Activated naive CD8-positive, alpha-beta T cell (primary cell): ENCODE results near the gene SLC16A3.

Source experiments
- H3K27ac Mint-ChIP-seq: one replicate; pipeline ENCODE4 v1.8.0; 2021; ENCODE audit warnings: mixed read lengths
- H3K27me3 Mint-ChIP-seq: one replicate; pipeline ENCODE4 v1.8.0; 2021; ENCODE audit warnings: mixed read lengths
- H3K36me3 Mint-ChIP-seq: one replicate; pipeline ENCODE4 v1.8.0; 2021; ENCODE audit warnings: mixed read lengths
- H3K4me1 Mint-ChIP-seq: one replicate; pipeline ENCODE4 v1.8.0; 2021; ENCODE audit warnings: low read depth, mixed read lengths
- H3K4me3 Mint-ChIP-seq: one replicate; pipeline ENCODE4 v1.8.0; 2021; ENCODE audit warnings: mild to moderate bottlenecking, mixed read lengths
- H3K9me3 Mint-ChIP-seq: one replicate; pipeline ENCODE4 v1.8.0; 2021; ENCODE audit warnings: low read depth, mixed read lengths

SLC16A3 gene

DNA sequence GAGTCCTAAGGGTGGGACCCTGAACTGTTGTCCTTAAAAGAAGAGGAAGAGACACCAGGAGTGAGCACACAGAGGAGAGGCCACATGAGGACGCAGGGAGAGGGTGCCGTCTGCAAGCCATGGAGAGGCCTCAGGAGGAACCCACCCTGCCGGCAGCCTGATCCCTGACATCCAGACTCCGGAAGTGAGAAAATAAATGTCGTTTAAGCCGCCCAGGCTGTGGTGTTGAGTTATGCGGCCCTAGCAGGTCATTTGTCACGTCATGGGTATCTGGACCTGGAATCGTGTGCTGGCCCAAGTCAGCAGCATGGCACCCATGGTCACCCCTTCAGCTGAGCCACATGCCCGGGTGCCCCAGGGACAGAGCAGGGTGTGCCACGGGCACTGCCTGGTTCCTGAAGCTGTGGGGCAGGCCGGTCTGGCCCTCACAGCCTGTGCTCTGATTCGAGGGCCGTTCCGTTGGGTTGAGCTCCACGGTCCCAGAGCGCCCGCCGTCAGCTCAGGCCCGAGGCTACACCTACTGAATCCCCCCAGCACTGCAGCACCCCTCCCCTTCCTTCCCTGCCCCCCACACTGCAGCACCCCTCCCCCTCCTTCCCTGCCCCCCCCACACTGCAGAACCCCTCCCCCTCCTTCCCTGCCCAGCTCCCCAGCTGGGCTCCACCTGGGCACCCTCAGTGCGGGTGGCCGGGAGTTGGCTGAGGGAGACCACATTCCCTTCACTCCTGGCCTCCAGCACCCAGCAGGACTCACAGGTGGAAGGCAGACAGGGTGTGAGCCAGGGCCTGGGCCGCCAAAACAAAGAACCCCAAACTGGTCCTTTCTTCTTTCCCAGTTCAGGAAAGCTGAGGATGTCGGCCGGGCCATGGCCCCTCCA is 13.5 kb upstream of the SLC16A3 start:
- Mint-ChIP-seq H3K27me3 (no peaks in the 10 kb centered on the region), H3K27ac (no peak overlapping the region), H3K36me3 (no peaks in the 10 kb centered on the region), H3K9me3 (no peaks in the 10 kb centered on the region), H3K4me3 (peak overlapping the region; percentile 32), H3K4me1 (peaks cover 26% of the 10 kb centered on the region)

DNA sequence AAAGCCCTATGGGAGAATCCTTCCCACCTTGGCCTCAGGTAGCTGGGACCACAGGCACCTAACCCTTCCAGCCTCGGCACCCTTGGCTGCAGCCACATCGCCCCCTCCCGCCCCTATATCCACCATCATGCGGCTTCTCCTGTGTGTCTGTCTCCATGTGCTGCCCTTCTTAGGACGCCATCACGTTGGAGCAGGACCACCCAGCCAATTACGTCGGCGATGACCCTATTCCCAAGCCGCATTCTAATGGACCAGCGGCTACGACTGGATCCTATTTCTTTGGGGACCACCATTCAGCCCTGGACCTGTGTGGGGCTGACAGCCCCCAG is 12.9 kb upstream of the SLC16A3 start:
- Mint-ChIP-seq H3K27ac (no peak overlapping the region), H3K9me3 (no peaks in the 10 kb centered on the region), H3K4me3 (no peak overlapping the region), H3K36me3 (no peaks in the 10 kb centered on the region), H3K4me1 (peaks cover 26% of the 10 kb centered on the region), H3K27me3 (no peaks in the 10 kb centered on the region)

DNA sequence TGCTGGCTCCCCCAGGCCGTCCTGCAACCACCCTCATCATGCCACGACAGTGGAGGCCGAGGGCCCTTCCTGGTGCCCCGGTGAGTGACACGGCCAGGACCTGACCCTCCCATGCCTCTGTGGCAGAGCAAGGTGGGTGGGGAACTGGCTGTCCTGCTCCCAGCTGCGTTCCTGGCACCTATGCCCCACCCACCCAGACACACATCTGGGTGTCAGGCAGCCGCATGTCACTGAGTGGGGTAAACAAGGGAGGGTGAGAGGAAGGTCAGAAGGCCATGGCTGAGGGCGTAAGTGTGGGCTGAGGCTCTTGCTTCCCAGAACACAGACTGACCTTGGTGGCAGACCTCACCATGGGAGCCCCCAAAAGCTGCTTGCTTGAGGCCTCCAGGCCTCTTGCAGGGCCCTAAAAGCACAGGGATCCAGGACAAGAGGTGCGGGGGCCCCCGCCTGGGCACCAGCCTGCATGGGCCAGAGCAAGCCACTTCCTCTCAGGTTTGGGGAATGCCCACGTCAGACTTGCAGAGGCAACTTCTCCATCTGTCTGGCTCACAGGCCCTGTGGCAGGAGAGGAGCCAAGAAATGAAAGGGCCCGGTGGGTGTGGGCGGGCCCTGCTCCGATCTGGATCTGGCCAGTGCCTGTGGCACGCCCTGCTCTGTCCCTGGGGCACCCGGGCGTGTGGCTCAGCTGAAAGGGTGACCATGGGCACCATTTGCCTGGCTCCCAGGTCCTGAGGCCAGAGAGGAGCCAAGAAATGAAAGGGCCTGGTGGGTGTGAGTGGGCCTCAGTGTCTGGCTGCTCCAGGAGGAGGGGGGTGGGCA is 12.3 kb upstream of the SLC16A3 start:
- Mint-ChIP-seq H3K4me1 (peaks cover 24% of the 10 kb centered on the region), H3K36me3 (no peaks in the 10 kb centered on the region), H3K9me3 (no peaks in the 10 kb centered on the region), H3K4me3 (no peak overlapping the region), H3K27me3 (no peaks in the 10 kb centered on the region), H3K27ac (no peak overlapping the region)

DNA sequence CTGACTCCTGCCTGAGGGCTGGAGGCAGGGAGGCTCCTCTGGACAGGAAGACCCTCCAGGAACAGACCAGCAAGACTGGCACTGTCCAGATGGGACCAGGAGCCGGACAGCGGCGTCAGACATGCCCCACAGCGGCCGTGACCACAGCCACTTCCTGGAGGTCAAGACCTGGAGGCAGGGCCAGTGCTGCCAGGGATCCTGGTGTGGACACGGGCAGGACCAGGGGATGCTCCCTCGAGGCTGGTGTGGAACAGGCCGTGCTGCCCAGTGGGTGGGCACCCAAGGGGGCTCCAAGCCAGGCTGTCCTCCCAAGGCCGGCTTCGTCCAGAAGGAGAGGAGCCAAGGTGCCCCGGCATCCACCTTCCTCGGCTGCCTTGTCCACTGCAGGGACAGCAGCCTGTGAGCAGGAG is 11.7 kb upstream of the SLC16A3 start:
- Mint-ChIP-seq H3K27me3 (no peaks in the 10 kb centered on the region), H3K27ac (no peak overlapping the region)

DNA sequence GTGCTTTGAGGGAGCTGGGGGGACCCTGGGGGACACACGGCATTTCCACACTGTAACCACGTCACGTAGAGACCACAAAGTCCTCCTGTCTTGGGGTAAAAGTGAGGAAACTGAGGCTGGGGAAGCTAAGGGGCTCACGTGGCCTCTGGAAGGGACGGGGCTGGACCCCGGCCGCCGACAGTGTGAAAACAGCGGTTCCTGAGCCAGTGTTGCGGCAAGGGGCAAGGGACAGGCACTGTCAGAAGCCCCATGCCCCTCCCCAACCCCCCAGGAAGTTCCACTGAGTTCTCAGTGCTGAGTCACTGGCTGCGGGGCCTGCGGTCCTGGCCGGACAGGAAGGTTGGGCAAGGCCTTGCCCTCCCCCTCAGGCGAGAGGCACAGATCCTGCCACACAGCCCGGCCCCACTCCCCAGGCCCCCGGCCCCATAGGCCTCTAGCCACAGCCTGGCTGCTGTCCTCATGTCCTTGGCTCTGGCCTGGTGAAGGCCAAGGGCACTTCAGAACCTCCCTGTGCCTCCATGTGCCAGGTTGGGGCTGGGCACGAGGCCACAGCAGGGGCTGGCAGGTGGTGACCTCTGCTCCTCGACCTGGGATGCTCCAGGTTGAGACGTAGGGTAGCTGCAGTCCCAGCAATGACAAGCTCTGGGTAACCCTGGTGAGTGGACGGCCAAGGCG is 11.2 kb upstream of the SLC16A3 start:
- H3K27ac Mint-ChIP-seq: no peak overlapping the region
- peaks cover 21% of the 10 kb centered on the region for H3K4me1 Mint-ChIP-seq
- H3K36me3 Mint-ChIP-seq: no peaks in the 10 kb centered on the region
- no peak overlapping the region for H3K4me3 Mint-ChIP-seq
- no peaks in the 10 kb centered on the region for H3K27me3 Mint-ChIP-seq
- H3K9me3 Mint-ChIP-seq: no peaks in the 10 kb centered on the region

More for the DNA sequence above, 11.7 kb upstream of the SLC16A3 start:
- Mint-ChIP-seq H3K9me3 (no peaks in the 10 kb centered on the region), H3K4me3 (no peak overlapping the region), H3K36me3 (no peaks in the 10 kb centered on the region), H3K4me1 (peaks cover 21% of the 10 kb centered on the region)

DNA sequence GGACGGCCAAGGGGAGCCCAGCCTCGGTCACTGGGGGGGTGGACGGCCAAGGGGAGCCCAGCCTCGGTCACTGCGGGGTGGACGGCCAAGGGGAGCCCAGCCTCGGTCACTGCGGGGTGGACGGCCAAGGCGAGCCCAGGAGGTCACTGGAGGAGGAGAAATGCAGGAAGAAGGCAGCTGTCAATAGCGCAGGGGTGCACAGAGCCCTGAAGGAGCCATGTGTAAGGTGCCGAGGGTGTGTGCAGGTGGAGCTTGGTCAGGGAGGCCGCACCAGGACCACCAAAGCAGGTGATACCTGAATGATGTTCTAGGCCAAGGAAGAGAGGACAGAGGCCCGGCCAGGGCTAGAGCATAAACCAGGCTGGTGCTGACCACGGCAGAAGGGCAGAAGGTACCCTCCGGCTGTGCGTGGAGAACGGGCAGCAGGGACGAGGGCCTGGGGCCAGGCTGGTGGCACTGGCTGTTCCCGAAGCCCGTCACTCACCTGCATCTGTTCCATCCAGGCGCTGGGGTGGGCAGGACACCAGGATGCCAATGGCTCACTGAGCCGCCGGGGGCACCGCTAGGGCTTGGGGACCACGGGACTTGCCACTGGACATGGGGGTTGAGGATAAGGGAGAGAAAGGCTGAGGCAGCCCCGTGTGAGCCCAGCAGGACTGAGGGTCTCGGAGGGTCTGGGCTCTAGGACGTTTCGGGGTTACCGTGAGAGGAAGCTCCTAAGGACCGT is 10.3 kb upstream of the SLC16A3 start:
- H3K4me1 Mint-ChIP-seq: peaks cover 19% of the 10 kb centered on the region
- no peaks in the 10 kb centered on the region for H3K9me3 Mint-ChIP-seq
- no peak overlapping the region for H3K4me3 Mint-ChIP-seq
- H3K36me3 Mint-ChIP-seq: no peaks in the 10 kb centered on the region
- no peaks in the 10 kb centered on the region for H3K27me3 Mint-ChIP-seq
- H3K27ac Mint-ChIP-seq: no peak overlapping the region

DNA sequence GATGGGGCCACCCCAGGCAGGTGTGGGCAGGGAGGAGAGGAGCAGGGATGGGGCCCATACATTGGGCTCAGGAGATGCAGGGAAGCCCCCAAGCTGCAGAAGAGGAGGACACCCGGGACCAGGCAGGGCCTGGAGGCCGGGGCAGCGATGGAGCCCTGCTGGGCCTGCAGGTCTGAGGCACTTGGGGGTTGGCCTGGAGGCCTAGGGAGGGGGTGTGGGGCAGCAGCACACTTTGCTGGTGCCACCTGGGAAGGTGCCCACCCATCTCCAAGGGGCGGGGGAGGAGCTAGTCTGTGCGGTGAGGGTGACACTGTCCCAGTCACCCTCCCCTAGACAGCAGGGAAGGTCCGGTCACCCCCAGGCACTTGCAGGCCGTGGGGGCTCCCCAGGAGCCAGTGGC is 9.8 kb upstream of the SLC16A3 start:
- Mint-ChIP-seq H3K27ac (no peak overlapping the region), H3K4me1 (peaks cover 17% of the 10 kb centered on the region), H3K36me3 (no peaks in the 10 kb centered on the region), H3K9me3 (no peaks in the 10 kb centered on the region), H3K27me3 (no peaks in the 10 kb centered on the region), H3K4me3 (no peak overlapping the region)

DNA sequence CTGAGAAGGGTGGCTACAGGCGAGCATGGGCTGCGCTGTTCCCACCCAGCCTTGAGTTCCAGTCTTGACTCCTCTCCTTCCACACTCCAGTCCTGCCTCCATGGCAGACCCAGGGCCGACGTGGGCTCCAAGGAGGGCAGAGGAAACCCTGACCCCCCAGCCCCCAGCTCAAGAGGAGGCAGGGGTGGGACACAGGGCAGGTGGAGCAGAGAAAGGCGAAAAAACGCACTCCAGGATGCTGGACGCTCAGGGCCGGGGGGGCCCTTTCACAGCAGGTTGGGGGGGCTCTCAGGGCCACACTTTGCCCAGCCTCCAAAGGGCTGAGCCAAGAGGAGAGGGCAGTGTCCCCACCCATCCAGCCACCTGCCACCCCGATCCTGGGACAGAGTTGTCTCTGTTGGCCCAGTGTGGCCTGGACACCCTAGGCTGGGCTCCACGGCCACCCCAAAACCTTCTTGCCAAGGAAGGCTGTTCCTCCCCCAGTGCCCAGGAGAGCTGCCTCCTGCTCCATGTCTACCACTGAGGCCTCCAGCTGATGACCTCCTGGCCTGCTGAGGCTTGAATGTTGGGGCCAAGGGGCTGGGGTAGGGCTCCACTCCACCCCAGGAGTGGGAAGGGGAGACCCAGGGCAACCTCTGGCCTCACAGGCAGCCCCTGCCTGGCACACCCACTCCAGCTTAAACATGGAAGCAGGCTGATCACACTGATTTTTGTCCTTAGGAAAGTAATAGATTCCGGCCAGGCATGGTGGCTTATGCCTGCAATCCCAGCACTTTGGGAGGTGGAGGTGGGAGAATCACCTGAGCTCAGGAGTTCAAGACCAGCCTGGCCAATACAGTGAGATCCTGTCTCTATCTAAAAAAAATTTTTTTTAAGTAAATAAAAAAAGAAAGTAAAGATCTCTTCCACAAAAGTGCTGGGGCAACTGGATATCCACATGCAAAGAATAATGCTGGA is 8.8 kb upstream of the SLC16A3 start:
- H3K9me3 Mint-ChIP-seq: no peaks in the 10 kb centered on the region
- no peak overlapping the region for H3K4me3 Mint-ChIP-seq
- H3K27ac Mint-ChIP-seq: no peak overlapping the region
- no peaks in the 10 kb centered on the region for H3K36me3 Mint-ChIP-seq
- H3K27me3 Mint-ChIP-seq: no peaks in the 10 kb centered on the region
- peaks cover 12% of the 10 kb centered on the region for H3K4me1 Mint-ChIP-seq

DNA sequence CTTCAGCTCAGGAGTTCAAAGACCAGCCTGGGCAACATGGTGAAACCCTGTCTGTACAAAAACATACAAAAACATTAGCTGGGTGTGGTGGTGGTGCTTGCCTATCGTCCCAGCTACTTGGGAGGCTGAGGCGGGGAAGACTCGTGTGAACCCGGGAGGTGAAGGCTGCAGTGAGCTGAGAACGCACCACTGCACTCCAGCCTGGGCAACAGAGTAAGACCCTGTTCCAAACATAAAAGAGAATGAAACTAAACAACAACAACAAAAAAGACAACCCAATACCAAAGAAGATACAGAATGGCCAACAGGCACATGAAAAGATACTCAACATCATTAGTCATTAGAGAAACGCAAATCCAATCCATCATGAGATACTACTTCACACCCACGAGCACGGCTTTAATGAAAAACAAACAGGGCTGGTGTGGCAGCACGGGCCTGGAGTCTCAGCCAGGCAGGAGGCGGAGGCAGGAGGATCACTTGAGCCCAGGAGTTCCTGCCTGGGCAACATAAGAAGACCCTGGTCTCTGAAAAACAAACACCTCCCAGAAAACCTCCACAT is 7.4 kb upstream of the SLC16A3 start:
- Mint-ChIP-seq H3K36me3 (no peaks in the 10 kb centered on the region), H3K4me1 (peaks cover 4% of the 10 kb centered on the region), H3K27ac (no peak overlapping the region), H3K9me3 (no peaks in the 10 kb centered on the region), H3K27me3 (no peaks in the 10 kb centered on the region), H3K4me3 (no peak overlapping the region)

DNA sequence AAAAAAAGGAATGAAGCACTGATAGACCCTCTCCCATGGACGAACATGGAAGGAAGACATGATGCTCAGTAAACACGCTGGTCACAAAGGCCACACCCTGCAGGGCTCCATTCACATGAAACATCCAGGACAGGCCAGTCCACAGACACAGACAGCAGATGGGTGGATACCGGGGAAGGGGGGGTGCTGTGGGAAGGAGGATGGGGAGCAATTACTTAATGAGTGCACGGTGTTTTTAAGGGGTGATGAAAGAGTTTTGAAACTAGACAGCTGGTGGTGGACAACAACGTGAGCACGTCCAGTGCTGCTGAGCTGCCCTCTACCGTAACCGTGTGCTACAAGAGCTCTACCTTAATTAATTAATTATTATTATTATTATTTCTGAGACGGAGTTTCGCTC is 6.0 kb upstream of the SLC16A3 start:
- Mint-ChIP-seq H3K27me3 (no peaks in the 10 kb centered on the region), H3K27ac (no peak overlapping the region), H3K9me3 (no peaks in the 10 kb centered on the region), H3K4me1 (no peaks in the 10 kb centered on the region), H3K36me3 (no peaks in the 10 kb centered on the region), H3K4me3 (no peak overlapping the region)

DNA sequence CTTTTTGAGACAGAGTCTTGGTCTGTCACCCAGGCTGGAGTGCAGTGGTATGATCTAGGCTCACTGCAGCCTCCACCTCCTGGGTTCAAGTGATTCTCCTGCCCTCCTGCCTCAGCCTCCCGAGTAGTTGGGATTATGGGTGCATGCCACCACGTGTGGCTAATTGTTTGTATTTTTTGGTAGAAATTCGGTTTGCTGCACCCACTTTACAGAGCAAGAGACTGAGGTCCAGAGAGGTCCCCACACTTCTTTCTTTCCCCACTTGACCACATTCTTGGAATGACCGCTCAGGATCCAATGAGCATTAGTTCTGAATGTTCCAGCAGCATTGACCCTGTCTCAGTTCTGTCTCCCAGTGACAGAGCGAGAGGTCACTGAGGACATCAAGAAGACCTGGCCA is 5.3 kb upstream of the SLC16A3 start:
- no peaks in the 10 kb centered on the region for H3K27me3 Mint-ChIP-seq
- H3K9me3 Mint-ChIP-seq: no peaks in the 10 kb centered on the region
- no peaks in the 10 kb centered on the region for H3K4me1 Mint-ChIP-seq
- no peaks in the 10 kb centered on the region for H3K36me3 Mint-ChIP-seq
- no peak overlapping the region for H3K27ac Mint-ChIP-seq
- H3K4me3 Mint-ChIP-seq: no peak overlapping the region

DNA sequence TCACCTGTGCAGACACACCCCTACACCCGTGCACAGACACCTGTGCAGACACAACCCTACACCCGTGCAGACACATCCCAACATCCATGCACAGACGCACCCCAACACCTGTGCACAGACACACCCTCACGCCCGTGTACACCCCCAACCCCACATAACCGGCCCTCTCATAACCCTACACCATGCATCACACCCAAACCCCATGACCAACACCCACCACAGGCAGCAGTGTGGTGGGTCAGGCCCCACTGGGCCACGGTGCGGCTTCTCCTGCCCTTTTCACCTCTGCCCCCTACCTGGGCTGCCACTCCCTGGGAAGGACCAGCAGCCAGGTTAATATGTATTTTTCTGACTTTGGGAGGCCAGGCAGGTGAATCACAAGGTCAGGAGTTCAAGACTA is 4.2 kb upstream of the SLC16A3 start:
- Mint-ChIP-seq H3K9me3 (no peaks in the 10 kb centered on the region), H3K36me3 (no peaks in the 10 kb centered on the region), H3K27ac (no peak overlapping the region), H3K4me3 (no peak overlapping the region), H3K4me1 (no peaks in the 10 kb centered on the region), H3K27me3 (no peaks in the 10 kb centered on the region)

DNA sequence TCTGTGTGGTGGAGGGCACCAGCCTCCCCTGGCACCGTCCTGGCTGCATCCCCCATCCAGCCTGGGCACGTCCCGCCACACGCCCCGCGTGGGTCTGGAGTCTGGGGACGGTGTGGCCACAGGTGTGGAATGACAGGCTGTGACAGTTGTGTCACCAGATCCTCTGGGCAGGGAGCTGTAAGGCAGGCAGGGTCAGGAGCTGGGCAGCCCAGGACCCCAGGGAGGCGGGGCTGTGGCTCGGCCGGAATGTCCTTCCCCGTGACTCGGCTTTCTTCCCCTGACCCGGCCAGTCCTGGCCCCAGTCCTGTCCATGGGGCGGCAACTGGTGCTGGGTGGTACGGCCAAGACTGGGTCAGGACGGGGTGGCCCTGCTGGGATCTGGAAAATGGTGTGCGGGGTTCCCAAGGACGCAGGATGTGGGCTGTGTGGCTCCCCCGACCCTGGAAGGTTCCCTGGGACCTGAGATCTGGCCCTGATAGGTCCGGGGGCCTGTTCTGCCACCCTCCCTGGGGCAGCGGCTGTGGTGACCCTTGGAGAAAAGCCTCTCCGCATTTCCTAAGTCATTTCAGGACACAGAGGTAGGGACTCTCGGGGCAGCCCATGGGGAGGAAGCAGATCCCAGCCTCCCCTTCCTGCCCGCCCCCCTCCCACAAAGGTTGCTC is 3.3 kb upstream of the SLC16A3 start:
- no peaks in the 10 kb centered on the region for H3K36me3 Mint-ChIP-seq
- H3K4me3 Mint-ChIP-seq: no peak overlapping the region
- H3K27ac Mint-ChIP-seq: no peak overlapping the region
- H3K4me1 Mint-ChIP-seq: peaks cover 5% of the 10 kb centered on the region
- no peaks in the 10 kb centered on the region for H3K9me3 Mint-ChIP-seq
- no peaks in the 10 kb centered on the region for H3K27me3 Mint-ChIP-seq
